H1 (cell line): ENCODE results near the gene STAC. TPM values are rescaled to one million over a fixed set of nuclear protein-coding genes. Genes with fewer than 3 reads are reported as not detected.

Experiments used
- CTCF ChIA-PET: fragments of 300-600 bp; sonication (Branson Sonifier 250); formaldehyde crosslinking; loops from one replicate; lab custom pipeline; 2021; ENCODE audit not compliant: partially characterized antibody; lab: Charles Lee
- POLR2A ChIA-PET: fragments of 300-600 bp; sonication (Branson Sonifier 250); formaldehyde crosslinking; loops from one replicate; lab custom pipeline; 2021; ENCODE audit warnings: inconsistent platforms; ENCODE audit not compliant: partially characterized antibody; lab: Charles Lee
- DNase-seq, 2 experiments: peaks; one replicate each; pipeline versions ENCODE4 v3.0.0 to v3.0.0-alpha.2; 2010 to 2022; ENCODE audit warnings: low spot score in 2 of 2, low read depth in 1 of 2, mixed read lengths in 1 of 2
- FAIRE-seq: peaks from 2 replicates; lab custom pipeline; 2011; peaks lifted over from hg19 to GRCh38; lab: Jason Lieb, UNC
- H2AFZ ChIP-seq: 2 replicates; pipeline ENCODE4 v1.8.1; 2012; ENCODE audit warnings: low read length, inconsistent platforms
- H2AK5ac ChIP-seq: 2 replicates; pipeline ENCODE4 v1.6.1; 2013; ENCODE audit warnings: low read depth, low read length
- H2BK120ac ChIP-seq: replicated peaks from 2 replicates; pipeline ENCODE3; 2013; ENCODE audit warnings: low read depth, low read length, inconsistent platforms
- H2BK12ac ChIP-seq: 2 replicates; pipeline ENCODE4 v1.6.1; 2013; ENCODE audit warnings: low read depth, low read length
- H2BK15ac ChIP-seq: 2 replicates; pipeline ENCODE4 v1.6.1; 2013; ENCODE audit warnings: low read length
- H2BK20ac ChIP-seq: 2 replicates; pipeline ENCODE4 v1.6.1; 2013; ENCODE audit warnings: low read length
- H2BK5ac ChIP-seq: 2 replicates; pipeline ENCODE4 v1.6.1; 2013; ENCODE audit warnings: low read depth, low read length
- H3K14ac ChIP-seq: 2 replicates; pipeline ENCODE4 v1.6.1; 2013; ENCODE audit warnings: inconsistent platforms; ENCODE audit not compliant: insufficient read length
- H3K18ac ChIP-seq: 2 replicates; pipeline ENCODE4 v1.6.1; 2013; ENCODE audit warnings: low read length; ENCODE audit errors: extremely low read depth
- H3K23ac ChIP-seq: 2 replicates; pipeline ENCODE4 v1.6.1; 2013; ENCODE audit warnings: inconsistent platforms; ENCODE audit not compliant: insufficient read length
- H3K23me2 ChIP-seq: 2 replicates; pipeline ENCODE4 v1.6.1; 2013; ENCODE audit warnings: low read depth, low read length
- H3K27ac ChIP-seq: 2 replicates; pipeline ENCODE4 v1.6.1; 2011; ENCODE audit warnings: low read depth, low read length, inconsistent platforms
- H3K27me3 ChIP-seq, 4 experiments: replicated peaks in 1 of 4; 1 replicate in 1 of 4; 2 replicates in 3 of 4; pipeline versions ENCODE4 v1.6.1 to v1.8.1; 2011 to 2013; ENCODE audit warnings: low read length in 3 of 4, mild to moderate bottlenecking in 3 of 4, inconsistent platforms in 2 of 4, mixed read lengths in 2 of 4, moderate library complexity in 1 of 4; ENCODE audit not compliant: control insufficient read depth in 3 of 4, insufficient read depth in 3 of 4; ENCODE audit errors: extremely low read depth in 1 of 4
- H3K36me3 ChIP-seq, 4 experiments: 2 replicates each; pipeline versions ENCODE4 v1.6.1 to v1.8.1; 2011 to 2013; ENCODE audit warnings: mild to moderate bottlenecking in 4 of 4, low read length in 3 of 4, moderate library complexity in 2 of 4, control low read depth in 1 of 4, inconsistent platforms in 1 of 4; ENCODE audit not compliant: insufficient read depth in 4 of 4, control insufficient read depth in 2 of 4
- H3K4ac ChIP-seq: replicated peaks from 2 replicates; pipeline ENCODE3; 2013; ENCODE audit warnings: low read length, low read depth, mixed read lengths, inconsistent platforms; ENCODE audit not compliant: insufficient read length
- H3K4me1 ChIP-seq, 4 experiments: replicated peaks in 1 of 4; 1 replicate in 1 of 4; 2 replicates in 3 of 4; pipeline versions ENCODE4 v1.6.1 to v1.8.1; 2011 to 2013; ENCODE audit warnings: low read length in 3 of 4, inconsistent platforms in 2 of 4, mixed read lengths in 1 of 4; ENCODE audit not compliant: insufficient read depth in 4 of 4, control insufficient read depth in 3 of 4
- H3K4me2 ChIP-seq, 2 experiments: 2 replicates each; pipeline versions ENCODE4 v1.6.1 to v1.8.1; 2011 to 2013; ENCODE audit warnings: low read depth in 2 of 2, low read length in 2 of 2, control low read depth in 1 of 2, inconsistent platforms in 1 of 2, mild to moderate bottlenecking in 1 of 2; ENCODE audit not compliant: insufficient read depth in 1 of 2
- H3K4me3 ChIP-seq, 4 experiments: fragments of 200-600, 300-600 bp in 1 of 4; sonication (generic), shearing (Covaris generic), sonication (Bioruptor Twin) in 1 of 4; 2 replicates each; pipeline versions ENCODE4 v1.5.1 to v1.8.1; 2011 to 2016; ENCODE audit warnings: low read length in 4 of 4, low read depth in 3 of 4, control low read depth in 2 of 4, inconsistent platforms in 2 of 4, mild to moderate bottlenecking in 2 of 4, mixed read lengths in 1 of 4, moderate library complexity in 1 of 4; ENCODE audit not compliant: insufficient read depth in 2 of 4; ENCODE audit errors: extremely low read depth in 1 of 4
- H3K56ac ChIP-seq: replicated peaks from 2 replicates; pipeline ENCODE3; 2013; ENCODE audit warnings: low read depth, mild to moderate bottlenecking, mixed read lengths, low read length, inconsistent platforms; ENCODE audit not compliant: insufficient read length
- H3K79me1 ChIP-seq: 2 replicates; pipeline ENCODE4 v1.6.1; 2013; ENCODE audit warnings: low read depth, low read length, control low read depth
- H3K79me2 ChIP-seq, 2 experiments: 2 replicates each; pipeline versions ENCODE4 v1.6.1 to v1.8.1; 2012 to 2013; ENCODE audit warnings: low read length in 2 of 2, mild to moderate bottlenecking in 2 of 2, inconsistent platforms in 1 of 2; ENCODE audit not compliant: insufficient read depth in 2 of 2, control insufficient read depth in 1 of 2
- H3K9ac ChIP-seq, 4 experiments: replicated peaks in 1 of 4; 1 replicate in 1 of 4; 2 replicates in 3 of 4; pipeline versions ENCODE4 v1.6.1 to v1.8.1; 2011 to 2013; ENCODE audit warnings: low read depth in 3 of 4, low read length in 3 of 4, control low read depth in 2 of 4, mild to moderate bottlenecking in 2 of 4, moderate library complexity in 2 of 4, inconsistent platforms in 1 of 4; ENCODE audit errors: extremely low read depth in 1 of 4
- H3K9me3 ChIP-seq, 2 experiments: 2 replicates each; pipeline versions ENCODE4 v1.6.1 to v1.8.1; 2012 to 2013; ENCODE audit warnings: mild to moderate bottlenecking in 2 of 2, moderate library complexity in 2 of 2, control low read depth in 1 of 2, inconsistent platforms in 1 of 2, low read depth in 1 of 2, low read length in 1 of 2, mixed read lengths in 1 of 2; ENCODE audit not compliant: insufficient read depth in 2 of 2
- H4K20me1 ChIP-seq, 2 experiments: replicated peaks in 1 of 2; 2 replicates each; pipeline versions ENCODE3 to v1.8.1; 2011 to 2013; ENCODE audit warnings: inconsistent platforms in 2 of 2, low read length in 2 of 2, mild to moderate bottlenecking in 1 of 2; ENCODE audit not compliant: insufficient read depth in 2 of 2, control insufficient read depth in 1 of 2
- H4K5ac ChIP-seq: 2 replicates; pipeline ENCODE4 v1.6.1; 2013; ENCODE audit warnings: low read length, low read depth, mixed read lengths, inconsistent platforms; ENCODE audit not compliant: insufficient read length
- H4K8ac ChIP-seq: 2 replicates; pipeline ENCODE4 v1.8.0; 2013; ENCODE audit warnings: mild to moderate bottlenecking, moderate library complexity, low read length, inconsistent platforms; ENCODE audit not compliant: insufficient read depth; ENCODE audit errors: extremely low read depth
- H4K91ac ChIP-seq: replicated peaks from 2 replicates; pipeline ENCODE3; 2013; ENCODE audit warnings: low read length, mixed read lengths, inconsistent platforms; ENCODE audit not compliant: insufficient read length
- BRCA1 ChIP-seq: IDR thresholded peaks from 2 replicates; pipeline ENCODE4 v1.6.1; 2012; ENCODE audit warnings: low read depth, low read length, improper control_type of control experiment
- CBX5 ChIP-seq: fragments of 300-800, 300-1000 bp; sonication (generic); IDR thresholded peaks from 2 replicates; pipeline ENCODE4 v1.7.1; 2016; ENCODE audit warnings: antibody characterized with exemption, low read length, low read depth
- CBX8 ChIP-seq: fragments of 300-800, 300-1000 bp; sonication (generic); IDR thresholded peaks from 2 replicates; pipeline ENCODE4 v1.7.1; 2016; ENCODE audit warnings: low read depth, low read length, borderline replicate concordance
- CHD1 ChIP-seq: IDR thresholded peaks from 2 replicates; pipeline ENCODE4 v1.6.1; 2012; ENCODE audit warnings: low read depth, low read length, improper control_type of control experiment
- CHD2 ChIP-seq: IDR thresholded peaks from 2 replicates; pipeline ENCODE4 v1.6.1; 2012; ENCODE audit warnings: low read length, improper control_type of control experiment
- FOSL1 ChIP-seq: IDR thresholded peaks from 2 replicates; pipeline ENCODE4 v1.6.1; 2011; ENCODE audit warnings: mild to moderate bottlenecking, low read depth, low read length, moderate library complexity; ENCODE audit not compliant: insufficient read depth
- GABPA ChIP-seq: IDR thresholded peaks from 2 replicates; pipeline ENCODE4 v1.6.1; 2011; ENCODE audit warnings: mild to moderate bottlenecking, low read length, moderate library complexity, borderline replicate concordance; ENCODE audit not compliant: insufficient read depth
- HDAC2 ChIP-seq, 2 experiments: fragments of 300-600 bp in 1 of 2; sonication (generic) in 1 of 2; IDR thresholded peaks; 2 replicates each; pipeline ENCODE4 v1.6.1; 2011 to 2012; ENCODE audit warnings: low read depth in 2 of 2, low read length in 2 of 2, mild to moderate bottlenecking in 2 of 2, moderate library complexity in 2 of 2, borderline replicate concordance in 1 of 2, inconsistent platforms in 1 of 2
- HDAC6 ChIP-seq: IDR thresholded peaks from one replicate; pipeline ENCODE4 v1.7.1; 2012; ENCODE audit warnings: low read depth, mild to moderate bottlenecking, inconsistent platforms, low read length, moderate library complexity
- NANOG ChIP-seq: IDR thresholded peaks from 2 replicates; pipeline ENCODE4 v1.6.1; 2011; ENCODE audit warnings: low read length, low read depth, mild to moderate bottlenecking, inconsistent platforms; ENCODE audit not compliant: insufficient read depth, poor library complexity, severe bottlenecking
- RXRA ChIP-seq: IDR thresholded peaks from 2 replicates; pipeline ENCODE4 v1.6.1; 2011; ENCODE audit warnings: low read depth, mild to moderate bottlenecking, low read length, moderate library complexity; ENCODE audit not compliant: insufficient read depth
- SIRT6 ChIP-seq: IDR thresholded peaks from one replicate; pipeline ENCODE4 v1.7.1; 2012; ENCODE audit warnings: low read length, inconsistent platforms
- SP1 ChIP-seq: IDR thresholded peaks from 2 replicates; pipeline ENCODE4 v1.6.1; 2011; ENCODE audit warnings: low read depth, low read length
- SP2 ChIP-seq: IDR thresholded peaks from 2 replicates; pipeline ENCODE4 v1.6.1; 2012; ENCODE audit warnings: mild to moderate bottlenecking, low read length, inconsistent platforms
- TAF1 ChIP-seq: IDR thresholded peaks from 2 replicates; pipeline ENCODE4 v1.6.1; 2011; ENCODE audit warnings: mild to moderate bottlenecking, low read depth, low read length
- YY1 ChIP-seq: IDR thresholded peaks from 2 replicates; pipeline ENCODE4 v1.6.1; 2011; ENCODE audit warnings: low read depth, mild to moderate bottlenecking, low read length
- WGBS, 2 experiments: shearing (Covaris generic) in 1 of 2; methylation state at CpG; one replicate each; pipeline versions ENCODE4 v1.1.6 to v1.1.7; 2013 to 2015; ENCODE audit warnings: low lambda C conversion rate in 2 of 2, mixed read lengths in 2 of 2, inconsistent platforms in 1 of 2, low coverage in 1 of 2, missing lambda C conversion rate in 1 of 2; ENCODE audit not compliant: insufficient replicate concordance in 2 of 2, insufficient coverage in 1 of 2, insufficient read length in 1 of 2; ENCODE audit errors: extremely low coverage in 1 of 2, missing lambda C conversion rate in 1 of 2; 5-methylcytosine and 5-hydroxymethylcytosine counted together
- polyA plus RNA-seq, 7 experiments: library from polyadenylated mRNA; depleted of rRNA in 3 of 7; stranded (reverse) in 5 of 7; unstranded in 2 of 7; fragments of >200 nt in 5 of 7; fragments of 200-250 nt in 2 of 7; gene quantifications; 1 replicate in 5 of 7; 2 replicates in 1 of 7; 4 replicates in 1 of 7; pipeline versions ENCODE4 v1.2.1 to v1.2.3, GENCODE V29; 2011 to 2013; ENCODE audit warnings: missing spikeins in 2 of 7, mixed read lengths in 2 of 7
- total RNA-seq: library from RNA; stranded (reverse); fragmentation: NEBNext Ultra II Directional; extraction: Animal tissue kit (Norgen Biotek cat#: 25700); gene quantifications from 2 replicates; pipeline ENCODE4 v1.2.1, GENCODE V29; 2021

STAC gene
- total and polyA plus RNA-seq, 2 of the 8 experiments (the other 6 are each of a cell fraction or from before 2014, with no cell fraction given) = 8.0 to 18.1 TPM

- Histone ChIP-seq H3K14ac (no peak overlapping the region), H2AK5ac (no peak overlapping the region), H3K36me3 (no peaks in the 10 kb centered on the region), H3K9me3 (0 out of 4 replicates have a peak, but pooled peaks cover 0 to 2% of the 10 kb centered on the region in 2 experiments), H3K4me3 (no peak overlapping the region), H4K5ac (no peak overlapping the region), H2BK15ac (no peak overlapping the region), H3K56ac (no peak overlapping the region), H3K4me2 (no peak overlapping the region), H3K4ac (no peak overlapping the region), H3K27me3 (no peaks in the 10 kb centered on the region), H2BK12ac (no peak overlapping the region), H4K91ac (no peak overlapping the region), H3K23ac (no peak overlapping the region), H4K8ac (no peak overlapping the region), H3K9ac (no peak overlapping the region), H3K4me1 (peaks cover 2 to 5% (median 4%) of the 10 kb centered on the region in 4 experiments; a peak in 5 of 7 replicates), H2BK5ac (peak overlapping the region; percentile 54; the same call in 1 of the 2 replicates), H2BK120ac (no peak overlapping the region), H2AFZ (no peak overlapping the region), H3K79me1 (no peaks in the 10 kb centered on the region), H3K18ac (no peak overlapping the region), H2BK20ac (no peak overlapping the region), H3K27ac (no peak overlapping the region), H3K79me2 (no peaks in the 10 kb centered on the region), H4K20me1 (no peaks in the 10 kb centered on the region), H3K23me2 (no peaks in the 10 kb centered on the region)
- ChIA-PET CTCF (no interaction called here), POLR2A (no interaction called here)
- TF ChIP-seq SIRT6 (no peak), YY1 (no peak), SP1 (no peak), TAF1 (no peak), HDAC6 (no peak), SP2 (no peak), CHD1 (no peak), CBX8 (no peak), GABPA (no peak), BRCA1 (no peak), RXRA (no peak), CBX5 (no peak), HDAC2 (IDR thresholded peaks at IDR 0.05; ENCODE audit: borderline replicate concordance in 1 of 2, low read depth in 2 of 2, low read length in 2 of 2) (no peak), CHD2 (no peak), NANOG (no peak), FOSL1 (no peak)
- FAIRE-seq (no peak), DNase-seq (no peak)
- 90% methylated on average over 4 of the region's 4 CpGs; no CpG with 5 or more reads in 1 of the 2 experiments for WGBS, 2 experiments
Observed at GRCh38 chr3:36362216-36362615, 18.1 kb upstream of the STAC start.
